HS-5 (cell line): ENCODE measurements around the gene EML6.

ENCODE experiments used
- DNase-seq: peaks from one replicate; pipeline ENCODE4 v3.0.0-alpha.2; 2012; ENCODE audit warnings: low read depth

The EML6 gene

GRCh38 chr2:54706622-54707021 lies 16.8 kb upstream of the EML6 start:
- DNase-seq: no peak

- no peak for DNase-seq
These were observed 14.7 kb upstream of the EML6 start for GRCh38 chr2:54708584-54709335.

GRCh38 chr2:54709336-54709809 lies 14.1 kb upstream of the EML6 start:
- DNase-seq: no peak

GRCh38 chr2:54710216-54710615 lies 13.2 kb upstream of the EML6 start:
- no peak for DNase-seq

- DNase-seq: no peak
These were observed 10.9 kb upstream of the EML6 start for GRCh38 chr2:54712516-54712915.

GRCh38 chr2:54714996-54715395 lies 8.5 kb upstream of the EML6 start:
- DNase-seq: no peak

GRCh38 chr2:54716375-54716774 lies 7.1 kb upstream of the EML6 start:
- DNase-seq: no peak

- DNase-seq: no peak
These were observed 2.9 kb upstream of the EML6 start for GRCh38 chr2:54720563-54720962.

- peak; percentile 53 for DNase-seq
These were observed 821 bp upstream of the EML6 start for GRCh38 chr2:54722641-54723040.

GRCh38 chr2:54723996-54724559 lies 616 bp downstream of the EML6 start:
- DNase-seq: no peak

- DNase-seq: no peak
These were observed 1.3 kb downstream of the EML6 start for GRCh38 chr2:54724560-54725342.

GRCh38 chr2:54725343-54726099 lies 2.1 kb downstream of the EML6 start:
- no peak for DNase-seq

GRCh38 chr2:54726431-54726830 lies 3.0 kb downstream of the EML6 start:
- DNase-seq: no peak

- DNase-seq: no peak
These were observed 3.5 kb downstream of the EML6 start for GRCh38 chr2:54726940-54727339.

- DNase-seq: peak; percentile 79
These were observed 5.2 kb downstream of the EML6 start for GRCh38 chr2:54728669-54729120.

GRCh38 chr2:54735636-54736035 lies 12.2 kb downstream of the EML6 start:
- DNase-seq: no peak

GRCh38 chr2:54738281-54738680 lies 14.8 kb downstream of the EML6 start:
- DNase-seq: no peak

GRCh38 chr2:54740333-54740732 lies 16.9 kb downstream of the EML6 start:
- no peak for DNase-seq

GRCh38 chr2:54741250-54741649 lies 17.8 kb downstream of the EML6 start:
- no peak for DNase-seq

GRCh38 chr2:54750040-54750439 lies 26.6 kb downstream of the EML6 start:
- DNase-seq: no peak

GRCh38 chr2:54752439-54752838 lies 29.0 kb downstream of the EML6 start:
- no peak for DNase-seq

GRCh38 chr2:54755641-54756326 lies 32.3 kb downstream of the EML6 start:
- DNase-seq: no peak
